Stimulated activated CD8-positive, alpha-beta memory T cell treated with anti-CD3 and anti-CD28 coated beads, Interleukin-15, amount 100 ng/mL, for 48 hours (primary cell): Measurements from ENCODE around the gene RGS6.

Source experiments
- DNase-seq, 2 donors: peaks; one replicate each; pipeline ENCODE4 v3.0.0-alpha.2; 2020; ENCODE audit warnings: low read depth in 2 of 2

The RGS6 gene

DNA sequence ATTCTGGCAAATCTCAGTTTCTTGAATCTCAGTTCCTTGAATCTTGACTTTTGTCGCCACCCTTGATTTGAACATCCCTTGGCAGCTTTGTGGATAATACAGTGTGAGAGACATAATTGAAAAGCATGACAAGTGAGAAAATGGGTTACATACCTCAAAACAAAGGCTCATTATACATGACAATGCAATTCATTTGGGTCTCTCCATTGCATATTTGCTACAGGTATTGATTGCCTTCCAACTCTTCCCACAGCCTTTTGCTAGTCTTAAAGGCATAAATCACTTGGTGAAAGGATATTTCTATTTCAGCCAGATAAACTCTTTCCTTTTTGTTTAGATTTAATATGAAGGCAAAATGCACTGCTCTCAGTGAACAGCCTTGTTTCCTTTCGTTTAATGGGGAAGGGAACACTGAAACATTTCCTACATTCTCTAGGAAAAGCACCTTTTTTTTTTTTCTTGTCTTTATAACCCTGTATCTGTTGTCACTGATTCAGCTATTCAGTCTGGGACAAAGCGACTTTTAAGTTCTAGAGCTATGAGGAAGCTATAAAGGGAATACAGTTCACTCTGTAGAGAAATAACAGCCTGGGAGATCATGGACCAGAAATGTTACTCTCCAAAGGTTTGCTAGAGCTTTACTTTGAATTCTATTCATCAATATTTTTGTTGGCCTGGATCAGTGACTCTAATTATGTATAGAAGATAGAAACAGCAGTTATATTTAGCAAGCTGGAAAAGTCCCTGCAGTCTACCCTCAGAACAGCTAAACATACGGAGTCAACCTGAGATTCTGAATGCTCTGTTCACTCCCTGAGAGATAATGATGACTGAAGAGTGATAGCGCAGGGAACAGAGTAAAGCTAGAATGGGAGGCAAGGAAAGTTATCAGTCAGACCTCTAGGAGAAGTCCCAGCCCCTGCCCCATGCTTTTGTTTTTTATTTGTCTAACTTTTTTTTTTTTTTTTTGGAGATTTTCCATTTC is 311.4 kb downstream of the RGS6 start:
- DNase-seq, result no peak

DNA sequence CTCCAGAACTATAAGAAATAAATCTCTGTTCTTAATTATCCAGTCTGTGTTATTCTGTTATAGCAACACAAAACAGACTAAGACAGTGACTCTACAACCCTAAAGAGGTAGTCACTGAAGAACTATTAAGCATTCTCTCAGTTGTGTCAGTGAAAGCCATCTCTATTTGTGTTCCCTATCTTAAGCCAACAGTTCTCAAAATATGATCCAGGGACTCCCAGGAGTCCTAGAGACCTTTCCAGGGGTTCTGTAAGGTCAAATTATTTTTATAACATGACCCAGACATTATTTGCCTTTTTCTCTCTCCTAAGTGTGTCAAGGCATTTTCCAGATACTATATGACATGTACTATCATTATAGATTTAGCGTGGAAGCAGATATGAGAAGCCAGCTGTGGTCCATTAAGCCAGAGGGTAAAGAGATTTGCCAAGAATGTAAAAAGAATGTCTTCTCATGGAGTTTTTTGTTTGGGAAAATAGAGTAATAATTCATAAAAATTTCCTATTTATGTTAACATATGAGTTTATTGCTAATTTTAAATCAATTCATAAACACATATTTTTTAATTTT is 315.8 kb downstream of the RGS6 start:
- no peak for DNase-seq

DNA sequence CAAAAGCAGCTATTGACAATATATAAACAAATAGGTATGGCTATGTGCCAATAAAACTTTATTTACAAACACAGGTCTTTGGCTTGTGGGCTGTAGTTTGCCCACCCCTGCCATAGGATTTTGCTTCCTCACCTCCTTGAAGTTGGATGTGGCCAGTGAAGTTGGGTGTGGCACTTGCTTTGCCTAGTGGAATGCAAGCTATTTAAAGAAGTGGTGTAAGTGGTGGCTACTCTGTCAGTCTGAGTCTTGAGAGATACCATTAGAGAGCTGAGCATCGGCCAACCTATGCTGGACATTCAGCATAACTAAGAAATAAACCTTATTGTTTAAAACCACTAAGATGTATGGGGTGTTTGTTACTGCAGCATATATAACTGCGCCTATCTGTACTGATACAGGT is 321.3 kb downstream of the RGS6 start:
- DNase-seq, result no peak

DNA sequence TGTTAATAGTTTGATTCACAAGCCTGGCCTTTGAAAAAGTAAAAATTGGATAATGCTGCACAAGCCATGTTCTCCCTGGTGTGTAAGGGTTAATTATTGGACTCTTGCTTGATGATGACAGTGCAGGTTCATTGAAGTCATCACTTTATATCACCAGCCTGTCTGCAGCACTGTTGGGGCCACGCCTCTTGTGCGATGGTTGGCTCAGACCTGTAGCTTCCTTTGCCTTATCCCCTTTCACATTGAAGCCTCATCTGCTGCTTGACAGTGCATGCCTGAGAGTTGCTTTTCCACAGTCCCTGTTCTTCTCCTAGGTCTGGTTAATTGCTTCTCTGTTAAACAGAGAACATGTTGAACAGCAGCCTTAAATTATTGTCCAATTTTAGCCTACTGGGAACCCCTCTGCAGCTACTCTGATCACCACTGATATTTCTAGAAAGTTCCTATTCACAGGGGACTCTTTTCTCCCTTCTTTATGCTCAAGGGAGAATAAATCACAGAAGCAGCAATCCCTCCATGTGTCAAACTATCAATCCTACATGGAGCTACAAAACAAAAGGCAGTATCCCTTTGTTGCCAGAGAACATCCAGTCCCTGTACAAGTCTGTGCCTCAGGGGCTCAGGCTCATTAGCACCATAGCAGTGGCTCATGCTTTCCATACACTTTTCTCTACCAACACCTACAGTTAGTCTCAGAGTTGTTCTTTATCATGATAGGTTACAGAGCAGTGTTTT is 322.1 kb downstream of the RGS6 start:
- no peak for DNase-seq

DNA sequence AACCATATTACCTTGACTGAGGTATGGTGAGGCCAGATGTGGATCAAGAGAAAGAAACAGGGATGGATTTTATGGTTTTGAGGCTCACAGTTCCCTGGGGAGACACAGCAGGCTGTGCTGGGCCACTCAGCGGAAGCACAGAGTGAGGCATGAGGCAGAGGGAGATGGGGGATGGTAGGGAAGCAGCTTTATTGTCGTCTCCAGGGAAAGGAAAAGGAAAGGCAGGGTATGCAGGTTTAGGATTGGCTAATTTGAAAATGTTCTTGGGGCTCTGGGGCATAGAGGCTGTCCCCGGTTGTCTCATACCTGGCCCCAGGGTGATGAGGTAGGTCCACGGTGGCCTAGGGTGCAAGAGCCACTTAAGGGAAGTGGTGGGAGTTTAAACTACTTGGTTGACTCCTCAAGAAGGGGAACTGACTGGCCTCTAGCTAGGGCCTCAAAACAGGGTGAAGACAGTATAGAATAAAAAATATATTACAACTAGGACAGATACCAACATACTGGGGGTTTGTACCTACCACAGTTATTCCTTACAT is 322.8 kb downstream of the RGS6 start:
- no peak for DNase-seq

DNA sequence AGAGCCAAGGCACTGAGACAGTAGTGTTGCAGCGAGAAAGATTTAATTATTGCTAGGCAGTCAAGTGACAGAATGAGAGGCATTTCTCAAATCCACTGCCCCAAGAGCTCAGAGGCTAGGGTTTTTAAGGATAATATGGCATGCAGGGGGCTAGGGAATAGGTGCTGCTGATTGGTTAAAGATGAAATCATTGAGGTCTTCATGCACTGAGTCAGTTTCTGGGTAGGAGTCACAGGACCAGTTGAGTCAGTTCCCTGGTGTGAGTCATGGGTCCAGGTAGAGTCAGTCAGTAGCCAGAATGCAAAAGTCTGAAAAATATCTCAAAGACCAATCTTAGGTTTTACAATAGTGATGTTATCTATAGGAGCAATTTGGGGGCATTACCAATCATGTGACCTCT is 323.8 kb downstream of the RGS6 start:
- DNase-seq, result peak; percentile 2 to 5

DNA sequence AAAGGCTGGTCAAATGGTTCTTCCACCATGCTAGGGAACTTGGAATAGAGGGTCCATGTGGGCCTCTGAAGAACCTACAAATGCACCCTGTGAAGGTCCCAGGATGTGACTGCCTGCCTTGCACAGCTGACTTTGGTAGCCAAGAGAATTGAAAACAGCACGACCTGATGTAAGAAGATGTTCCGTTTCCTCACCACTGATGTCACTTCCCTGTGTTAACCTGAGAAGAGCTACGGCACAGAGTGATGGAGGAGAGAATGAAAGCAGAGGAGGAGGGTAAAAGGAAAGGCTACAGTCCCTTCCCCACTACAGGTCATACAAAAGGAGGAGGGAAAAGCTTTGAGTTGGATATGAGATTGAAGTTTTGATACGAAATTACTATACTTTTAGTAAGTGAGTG is 328.8 kb downstream of the RGS6 start:
- no peak for DNase-seq

DNA sequence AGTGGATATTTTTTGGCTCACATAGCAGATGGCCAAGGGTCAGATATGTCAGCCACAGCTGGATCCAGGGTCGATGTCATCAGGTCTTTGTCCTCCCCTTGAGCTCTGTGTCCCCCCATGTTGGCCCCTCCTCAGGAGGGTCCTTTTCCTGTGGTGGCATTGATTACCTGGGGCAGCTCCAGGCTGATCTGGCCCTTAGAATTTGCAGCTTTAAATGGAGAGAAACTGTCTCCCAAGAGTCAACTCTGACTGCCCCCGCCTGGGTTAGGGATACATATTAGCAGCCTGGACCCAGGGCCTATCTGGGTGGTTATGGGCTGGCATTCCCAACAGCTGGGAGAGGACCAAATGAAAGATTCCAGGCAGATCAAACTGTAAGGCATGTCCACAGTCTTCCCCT is 330.5 kb downstream of the RGS6 start:
- no peak for DNase-seq

DNA sequence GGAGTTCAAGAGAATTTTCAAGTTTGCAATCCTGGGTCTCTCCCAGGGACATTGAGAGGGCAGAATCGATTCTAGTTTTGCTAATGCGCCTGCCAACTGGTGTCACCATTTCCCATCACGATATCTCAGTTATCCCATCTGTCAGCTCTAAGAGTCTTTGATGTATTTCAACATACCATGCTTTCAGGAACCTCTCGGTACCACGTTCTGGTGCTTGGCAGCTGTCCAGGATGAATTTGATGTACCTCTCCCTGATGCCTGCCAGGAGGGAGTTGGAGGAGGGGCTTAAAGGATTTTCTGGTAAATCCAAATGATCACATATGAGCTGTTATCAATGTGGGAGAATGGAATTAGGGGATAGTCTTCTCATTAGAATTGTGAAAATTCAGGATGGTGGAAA is 332.5 kb downstream of the RGS6 start:
- no peak for DNase-seq

DNA sequence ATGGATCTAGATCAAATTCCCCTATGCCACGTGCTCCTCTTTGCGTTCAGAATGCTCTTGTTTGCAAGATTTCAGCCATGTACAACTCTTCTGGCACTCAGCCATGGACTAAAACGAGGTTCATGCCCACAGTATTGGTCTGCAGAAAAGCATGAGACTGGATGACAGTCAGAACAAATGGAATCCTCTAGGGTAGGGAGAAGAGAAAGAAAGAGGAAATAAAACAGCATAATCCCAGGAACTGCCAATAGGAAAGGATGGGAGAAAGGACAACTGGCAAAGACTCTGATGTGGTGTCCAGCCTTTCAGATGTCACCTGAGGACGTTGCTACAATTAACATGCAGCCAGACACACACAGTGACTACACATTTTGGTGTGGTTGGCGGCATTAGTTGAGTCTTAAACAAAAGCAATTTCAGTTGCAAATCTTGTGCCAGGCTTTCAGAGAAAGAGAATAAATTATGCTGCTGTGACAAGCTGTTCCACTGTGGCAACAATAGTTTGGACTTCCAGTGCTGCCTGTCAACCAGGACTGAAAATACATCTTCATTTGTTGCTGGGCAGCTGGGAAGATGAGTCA is 338.0 kb downstream of the RGS6 start:
- no peak for DNase-seq

DNA sequence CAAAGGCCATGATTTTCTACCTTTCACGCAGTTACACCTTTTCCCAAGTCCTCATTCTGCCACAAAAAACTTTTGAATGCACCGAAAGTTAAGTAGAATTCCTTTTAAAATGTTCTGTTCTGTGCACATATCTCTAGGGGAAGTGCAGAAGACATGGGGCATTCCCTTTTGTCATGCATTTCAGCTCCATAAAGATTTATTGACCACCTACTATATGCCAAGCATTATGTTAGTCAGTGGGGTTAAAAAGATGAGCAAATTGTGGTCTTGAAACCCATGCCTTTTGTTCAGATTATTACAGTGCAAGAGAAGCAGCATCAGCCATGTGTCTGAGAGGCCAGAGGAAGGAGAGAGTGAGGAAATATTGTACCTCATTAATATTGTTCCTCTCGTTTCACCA is 338.5 kb downstream of the RGS6 start:
- no peak for DNase-seq

DNA sequence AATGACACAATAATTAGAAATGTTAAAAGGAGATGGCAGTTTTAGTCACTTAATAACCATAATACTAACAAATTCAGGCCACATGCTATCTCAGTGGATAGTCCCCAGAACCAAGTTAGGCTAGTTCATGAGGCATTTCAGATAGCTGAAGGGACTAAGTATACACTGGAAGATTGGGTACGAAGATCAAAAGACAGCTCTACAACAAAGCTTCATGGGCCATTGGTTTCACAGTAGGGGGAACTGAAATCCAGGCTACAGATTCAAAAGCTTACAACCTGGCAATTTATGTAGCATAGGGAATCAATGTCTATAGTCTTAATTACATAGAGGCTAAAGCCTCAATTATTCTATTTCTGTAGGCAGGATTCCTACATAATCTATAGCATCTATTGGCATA is 343.0 kb downstream of the RGS6 start:
- no peak for DNase-seq

DNA sequence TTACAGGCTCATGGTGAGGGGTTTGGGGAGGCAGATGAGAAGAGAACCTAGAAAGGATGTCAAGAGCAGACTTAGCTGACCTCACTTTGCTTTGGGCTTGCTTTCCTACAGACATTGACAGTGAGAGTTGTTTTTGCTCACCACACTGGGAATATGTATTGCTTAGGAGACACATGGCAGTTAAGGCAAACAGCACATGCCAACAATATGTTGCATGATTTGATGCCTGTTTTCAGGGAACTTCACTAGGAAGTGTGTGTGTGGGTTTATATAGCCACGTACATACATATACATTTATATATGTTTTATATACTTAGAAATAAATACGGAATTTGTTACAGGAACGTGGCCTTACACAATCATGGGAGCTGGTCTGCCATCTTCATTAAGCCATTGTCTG is 346.1 kb downstream of the RGS6 start:
- no peak for DNase-seq

DNA sequence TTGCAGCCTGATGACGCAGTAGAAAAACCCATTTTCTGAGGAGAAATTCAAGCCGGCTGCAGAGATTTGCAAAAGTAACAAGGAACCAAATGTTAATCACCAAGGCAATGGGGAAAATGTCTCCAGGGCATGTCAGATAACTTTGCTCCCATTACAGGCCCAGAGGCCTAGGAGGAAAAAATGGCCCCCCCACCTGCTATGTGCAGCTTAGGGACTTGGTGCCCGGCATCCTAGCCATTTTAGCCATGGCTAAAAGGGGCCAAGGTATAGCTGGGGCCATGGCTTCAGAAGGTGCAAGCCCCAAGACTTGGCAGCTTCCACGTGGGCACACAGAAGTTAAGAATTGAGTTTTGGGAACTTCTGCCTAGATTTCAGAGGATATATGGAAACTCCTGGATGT is 351.9 kb downstream of the RGS6 start:
- DNase-seq, result no peak

DNA sequence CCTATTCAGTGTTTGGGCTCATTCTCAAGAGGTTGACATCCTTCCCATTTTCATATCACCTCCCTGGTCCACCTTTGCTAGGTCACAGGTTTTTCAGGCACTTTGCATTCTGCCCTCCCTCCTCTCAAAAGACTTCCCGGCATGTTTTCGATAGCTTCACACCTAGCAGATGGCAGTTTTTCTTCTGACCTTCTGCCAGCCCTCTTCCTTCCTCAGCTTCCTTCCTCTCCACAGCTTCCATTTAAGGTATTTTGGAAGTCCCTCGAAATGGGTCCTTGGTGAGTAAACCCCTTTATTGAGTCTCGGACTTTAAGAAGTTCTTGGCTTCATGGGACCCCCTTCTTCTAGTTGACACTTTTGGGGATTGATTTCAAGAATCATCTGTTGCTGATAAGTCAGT is 358.0 kb downstream of the RGS6 start:
- DNase-seq, result no peak

DNA sequence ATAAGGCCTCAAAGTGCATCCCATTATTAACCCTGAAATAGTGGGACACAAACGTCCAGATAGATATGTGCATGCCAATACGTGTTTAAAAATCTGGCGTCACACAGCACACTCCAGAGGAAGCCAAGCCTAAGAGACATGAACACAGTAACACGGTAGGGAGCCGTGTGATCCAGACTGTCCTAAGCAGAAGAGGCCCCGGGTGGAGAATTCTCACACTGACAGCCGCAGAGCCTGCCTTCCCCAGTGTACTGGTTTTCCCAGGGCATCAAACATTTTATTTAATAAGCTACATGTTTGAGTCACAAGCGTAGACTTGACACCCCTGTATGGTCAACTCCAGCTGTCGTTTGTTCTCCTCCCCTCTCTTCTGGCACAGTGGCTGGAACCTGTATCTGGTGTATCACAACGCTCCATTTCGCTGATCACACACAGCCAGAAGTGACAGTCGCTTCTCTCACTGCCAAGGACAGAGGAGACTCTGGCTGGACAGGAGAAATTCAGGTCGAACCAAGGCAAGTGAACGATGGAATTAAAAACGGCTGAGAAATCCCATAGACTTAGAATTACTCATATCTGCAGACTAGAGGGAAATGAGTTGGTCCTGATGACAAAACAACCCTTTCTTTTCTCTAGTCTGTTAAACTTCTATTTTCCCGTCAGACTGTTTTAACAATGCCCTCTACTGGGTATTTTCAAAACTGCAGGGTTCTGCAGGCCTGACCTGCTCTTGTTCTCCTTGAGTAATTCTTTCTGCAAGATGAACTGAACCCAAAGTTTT is 359.9 kb downstream of the RGS6 start:
- DNase-seq, result no peak

DNA sequence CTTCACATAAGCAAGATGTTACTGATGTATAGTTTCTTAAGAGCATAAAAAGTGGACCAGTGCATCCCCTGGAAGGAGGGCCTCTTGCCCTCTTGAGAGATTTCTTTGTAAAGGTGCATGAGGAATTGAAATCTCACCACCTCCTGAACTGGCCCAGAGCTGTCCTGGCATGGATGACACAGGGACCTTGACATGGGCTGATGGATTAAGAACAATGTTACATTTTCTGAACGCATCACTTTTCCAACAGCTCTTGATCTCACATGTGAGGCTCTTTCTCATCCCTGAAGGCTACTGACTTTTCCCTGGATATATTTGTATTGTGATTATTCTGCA is 360.4 kb downstream of the RGS6 start:
- no peak for DNase-seq

DNA sequence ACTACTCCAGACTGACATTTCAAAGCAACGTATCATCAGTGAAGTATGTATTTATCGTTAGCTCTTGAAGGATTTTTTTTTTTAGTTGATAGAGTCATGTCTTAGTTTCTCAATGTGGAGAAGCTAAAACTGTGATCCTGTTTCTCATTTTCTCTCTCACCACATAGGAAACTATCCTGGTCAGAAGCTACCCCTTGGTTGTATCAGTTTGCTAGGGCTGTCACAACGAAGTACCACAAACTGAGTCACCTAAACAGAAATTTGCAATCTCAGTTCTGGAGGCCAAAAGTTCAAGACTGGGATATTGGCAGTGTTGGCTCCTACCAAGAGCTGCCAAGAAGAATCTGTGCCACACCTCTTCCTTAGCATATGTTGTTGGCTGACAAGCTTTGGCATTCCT is 369.1 kb downstream of the RGS6 start:
- no peak for DNase-seq

DNA sequence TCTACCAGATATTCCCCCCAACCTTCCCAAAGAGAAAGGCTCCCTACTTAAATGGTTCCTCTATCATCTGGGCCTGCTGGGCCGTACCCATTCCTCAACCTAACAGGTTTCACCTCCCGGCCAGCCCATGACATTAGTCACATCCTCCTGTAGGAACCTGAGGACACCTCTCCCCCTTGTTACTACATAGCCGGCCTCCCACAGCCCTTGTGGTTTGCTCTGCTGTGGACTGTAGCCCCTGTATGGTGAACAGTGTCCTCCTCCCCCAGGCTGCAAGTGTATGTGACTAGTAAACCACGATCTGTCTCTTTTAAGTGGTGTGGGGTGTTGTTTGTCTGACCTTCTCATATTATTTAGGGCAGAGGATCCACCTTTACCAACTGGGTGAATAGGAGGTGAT is 371.7 kb downstream of the RGS6 start:
- no peak for DNase-seq

DNA sequence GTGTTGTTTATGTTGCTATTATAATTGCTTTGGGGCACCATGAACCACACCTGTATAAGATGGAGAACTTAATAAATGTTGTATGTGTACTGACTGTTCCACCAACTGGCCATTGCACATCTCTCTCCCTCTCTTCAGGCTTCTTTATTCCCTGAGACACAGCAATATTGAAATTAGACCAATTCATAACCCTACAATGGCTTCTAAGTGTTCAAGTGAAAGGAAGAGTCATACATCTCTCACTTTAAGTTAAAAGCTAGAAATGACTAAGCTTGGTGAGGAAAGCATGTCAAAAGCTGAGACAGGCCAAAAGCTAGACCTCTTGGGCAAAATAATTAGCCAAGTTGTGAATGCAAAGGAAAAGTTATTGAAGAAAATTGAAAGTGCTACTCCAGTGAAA is 373.3 kb downstream of the RGS6 start:
- DNase-seq, result no peak

DNA sequence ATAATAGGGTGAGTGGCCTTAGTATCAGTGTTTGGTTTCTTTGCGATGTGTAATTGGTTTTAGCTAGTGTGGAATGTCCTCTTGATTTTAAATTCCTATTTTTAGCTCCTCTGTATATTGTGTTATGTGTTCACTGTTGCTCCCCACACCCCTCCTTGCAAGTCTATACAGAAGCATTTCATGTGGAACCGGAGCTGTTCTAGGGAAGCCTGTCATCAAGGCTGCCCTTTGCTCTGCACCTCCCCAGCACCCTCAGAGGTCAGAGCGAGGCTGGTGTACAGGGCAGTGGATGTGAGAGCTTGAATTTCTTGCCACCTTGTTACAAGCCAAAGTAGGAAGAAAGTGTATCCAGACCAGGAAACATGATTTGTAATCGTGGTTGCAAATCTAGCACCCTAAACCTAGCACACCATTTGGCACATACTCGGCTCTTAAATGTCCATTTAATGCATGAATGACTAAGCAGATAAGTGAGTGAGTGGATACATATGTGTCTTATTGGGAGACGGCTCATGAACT is 376.8 kb downstream of the RGS6 start:
- DNase-seq, result no peak
